ENCODE measurements around the gene DUS2.

Gene DUS2

DNA sequence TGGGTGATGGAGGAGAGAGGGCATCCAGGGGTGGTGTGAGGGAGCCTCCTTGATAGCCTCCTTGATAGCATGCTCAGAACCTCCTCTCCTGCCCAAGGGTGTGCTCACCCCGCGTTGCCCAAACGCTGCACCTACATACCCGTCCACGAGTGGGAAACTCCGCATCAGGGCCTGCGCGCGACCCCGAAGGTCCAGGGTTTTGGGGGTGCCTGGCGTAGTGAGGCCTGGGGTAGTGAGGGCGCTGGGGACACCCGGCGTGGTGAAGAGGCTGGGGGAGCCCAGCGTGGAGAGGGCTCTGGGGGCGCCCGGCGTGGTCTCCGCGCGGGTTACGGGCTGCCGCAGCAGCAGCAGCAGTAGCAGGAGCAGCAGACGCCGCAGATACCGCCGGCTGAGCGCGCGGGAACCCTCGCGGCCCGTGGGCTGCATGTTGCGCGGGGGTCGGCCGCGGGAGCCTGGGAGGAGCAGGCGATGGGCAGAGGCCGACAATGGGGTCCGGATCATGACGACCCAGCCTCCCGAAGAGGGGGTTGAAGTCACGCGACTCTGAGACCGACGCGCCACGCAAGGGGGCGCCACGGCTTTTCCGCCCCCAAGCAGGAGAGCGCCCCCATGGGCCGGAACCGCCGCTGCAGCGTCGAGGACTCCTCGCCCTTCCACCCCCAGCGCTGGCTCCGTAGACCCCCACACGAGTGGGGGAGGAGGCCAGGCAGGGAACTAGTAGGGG, 43.0 kb upstream of the DUS2 start, which contains the start of gene DPEP3:
Gene DPEP3 (minus strand): TSS at position 545 of the 724 bp plus-strand sequence. CDS start 119 bp downstream, at position 426.
- POLR2A ChIA-PET: no interaction called here
- CTCF ChIA-PET: interaction anchor here (1.0 to 7.4 kb wide), 2 partner anchors 13 to 28 kb away, joined by 3 to 51 read pairs; no protein-coding TSS in a partner anchor
- TF ChIP-seq, protein P1, sequence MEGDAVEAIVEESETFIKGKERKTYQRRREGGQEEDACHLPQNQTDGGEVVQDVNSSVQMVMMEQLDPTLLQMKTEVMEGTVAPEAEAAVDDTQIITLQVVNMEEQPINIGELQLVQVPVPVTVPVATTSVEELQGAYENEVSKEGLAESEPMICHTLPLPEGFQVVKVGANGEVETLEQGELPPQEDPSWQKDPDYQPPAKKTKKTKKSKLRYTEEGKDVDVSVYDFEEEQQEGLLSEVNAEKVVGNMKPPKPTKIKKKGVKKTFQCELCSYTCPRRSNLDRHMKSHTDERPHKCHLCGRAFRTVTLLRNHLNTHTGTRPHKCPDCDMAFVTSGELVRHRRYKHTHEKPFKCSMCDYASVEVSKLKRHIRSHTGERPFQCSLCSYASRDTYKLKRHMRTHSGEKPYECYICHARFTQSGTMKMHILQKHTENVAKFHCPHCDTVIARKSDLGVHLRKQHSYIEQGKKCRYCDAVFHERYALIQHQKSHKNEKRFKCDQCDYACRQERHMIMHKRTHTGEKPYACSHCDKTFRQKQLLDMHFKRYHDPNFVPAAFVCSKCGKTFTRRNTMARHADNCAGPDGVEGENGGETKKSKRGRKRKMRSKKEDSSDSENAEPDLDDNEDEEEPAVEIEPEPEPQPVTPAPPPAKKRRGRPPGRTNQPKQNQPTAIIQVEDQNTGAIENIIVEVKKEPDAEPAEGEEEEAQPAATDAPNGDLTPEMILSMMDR (IDR thresholded peaks at IDR 0.05; ENCODE audit: insufficient read depth, low read length, missing control alignments): peak; percentile 19
- no peak for DNase-seq (ENCODE audit: low read depth, low spot score)
- H3K4me3 ChIP-seq (ENCODE audit: low read depth, low read length): no peak within 1 kb of the TSS

DNA sequence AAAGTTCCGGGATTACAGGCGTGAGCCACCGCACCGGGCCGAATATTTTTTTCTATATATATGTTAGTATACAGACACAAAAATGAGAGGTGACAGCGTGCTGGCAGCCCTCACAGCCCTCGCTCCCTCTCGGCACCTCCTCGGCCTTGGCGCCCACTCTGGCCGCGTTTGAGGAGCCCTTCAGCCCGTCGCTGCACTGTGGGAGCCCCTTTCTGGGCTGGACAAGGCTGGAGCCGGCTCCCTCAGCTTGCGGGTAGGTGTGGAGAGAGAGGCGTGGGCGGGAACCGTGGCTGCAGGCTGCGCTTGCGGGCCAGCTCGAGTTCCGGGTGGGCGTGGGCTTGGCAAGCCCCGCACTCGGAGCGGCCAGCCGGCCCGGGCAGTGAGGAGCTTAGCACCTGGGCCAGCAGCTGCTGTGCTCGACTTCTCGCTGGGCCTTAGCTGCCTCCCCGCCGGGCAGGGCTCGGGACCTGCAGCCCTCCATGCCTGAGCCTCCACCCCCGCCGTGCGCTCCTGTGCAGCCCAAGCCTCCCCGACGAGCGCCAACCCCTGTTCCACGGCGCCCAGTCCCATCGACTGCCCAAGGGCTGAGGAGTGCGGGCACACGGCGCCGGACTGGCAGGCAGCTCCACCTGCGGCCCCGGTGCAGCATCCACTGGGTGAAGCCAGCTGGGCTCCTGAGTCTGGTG, 40.9 kb upstream of the DUS2 start:
- no peak overlapping the region for H3K4me3 ChIP-seq (ENCODE audit: low read depth, low read length)
- DNase-seq (ENCODE audit: low read depth, low spot score): no peak
- CTCF ChIA-PET: interaction anchor here (7.4 kb wide), 1 partner anchor 11 kb away, joined by 51 read pairs; no protein-coding TSS in a partner anchor
- TF ChIP-seq, protein P1 (IDR thresholded peaks at IDR 0.05; ENCODE audit: insufficient read depth, low read length, missing control alignments): no peak
- POLR2A ChIA-PET: no interaction called here

DNA sequence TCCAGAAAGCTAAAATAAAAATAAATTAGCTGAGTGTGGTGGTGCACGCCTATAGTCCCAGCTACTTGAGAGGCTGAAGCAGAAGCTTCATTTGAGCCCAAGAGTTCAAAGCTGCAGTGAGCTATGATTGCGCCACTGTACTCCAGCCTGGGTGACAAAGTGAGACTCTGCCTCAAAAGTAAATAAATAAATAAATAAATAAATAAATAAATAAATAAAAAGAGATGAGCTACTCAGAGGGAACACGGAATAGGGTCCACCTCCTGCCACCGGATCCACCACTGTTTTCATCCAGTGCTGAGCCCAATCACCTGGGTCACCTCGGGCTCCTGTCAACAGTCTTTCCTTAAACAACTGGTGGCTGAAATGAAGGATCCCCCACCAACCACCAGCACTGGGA, 36.1 kb upstream of the DUS2 start:
- POLR2A ChIA-PET: no interaction called here
- DNase-seq (ENCODE audit: low read depth, low spot score): no peak
- no peak overlapping the region for H3K4me3 ChIP-seq (ENCODE audit: low read depth, low read length)
- TF ChIP-seq, protein P1 (IDR thresholded peaks at IDR 0.05; ENCODE audit: insufficient read depth, low read length, missing control alignments): no peak
- CTCF ChIA-PET: interaction anchor here (0.7 to 7.4 kb wide), 4 partner anchors 7 to 241 kb away, joined by 3 to 51 read pairs (median 3); no protein-coding TSS in a partner anchor

DNA sequence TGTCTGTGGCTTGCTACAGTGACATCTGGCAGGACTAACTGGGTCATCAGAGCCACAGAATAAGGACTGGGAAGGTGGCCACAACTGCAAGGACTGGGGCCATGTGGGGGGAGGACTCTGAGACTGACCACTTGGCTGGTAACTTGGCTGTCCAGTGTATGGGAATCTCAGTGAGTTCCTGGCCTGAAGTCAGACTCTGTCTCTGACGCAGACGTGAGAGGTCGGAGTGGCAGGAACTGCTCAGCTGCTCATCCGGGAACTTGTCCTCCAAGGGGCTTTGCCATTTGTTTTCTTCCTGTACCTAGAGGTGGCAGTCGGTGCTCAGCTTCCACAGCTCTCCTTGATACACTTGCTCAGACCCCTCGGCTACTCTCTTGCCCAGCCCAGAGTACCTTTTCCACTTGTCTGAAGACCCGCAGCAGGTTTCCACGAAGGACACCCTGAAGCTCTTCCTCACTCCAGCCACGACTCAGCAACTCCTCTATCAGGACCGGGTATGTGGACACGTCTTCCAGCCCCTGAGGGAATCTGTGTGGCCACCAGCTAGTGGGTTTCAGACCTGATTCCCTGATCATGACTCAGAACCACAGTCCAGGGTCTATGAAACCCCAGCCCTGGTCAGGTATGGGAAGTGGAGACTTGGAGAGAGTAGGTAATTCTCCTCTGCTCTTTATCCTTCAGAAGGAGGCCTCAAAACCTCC, 35.5 kb upstream of the DUS2 start:
- CTCF ChIA-PET: interaction anchor here (0.7 to 7.4 kb wide), 5 partner anchors 6 to 68 kb away, joined by 3 to 51 read pairs (median 4); partner anchors contain the start of gene DPEP2
- POLR2A ChIA-PET: no interaction called here

DNA sequence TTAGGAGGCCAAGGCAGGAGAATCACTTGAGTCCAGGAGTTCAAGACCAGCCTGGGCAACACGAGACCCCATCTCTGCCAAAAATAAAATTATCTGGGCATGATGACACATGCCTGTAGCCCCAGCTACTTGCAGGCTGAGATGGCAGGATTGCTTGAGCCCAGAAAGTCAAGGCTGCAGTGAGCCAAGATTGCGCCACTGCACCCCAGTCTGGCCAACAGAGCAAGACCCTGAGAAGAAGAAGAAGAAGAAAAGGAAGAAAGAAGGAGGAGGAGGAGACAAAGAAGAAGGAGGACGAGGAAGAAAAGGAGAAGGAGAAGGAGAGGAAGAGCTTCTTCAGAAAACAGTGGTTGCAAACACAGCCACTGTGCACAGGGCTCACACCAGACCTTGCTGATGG, 34.4 kb upstream of the DUS2 start:
- DNase-seq (ENCODE audit: low read depth, low spot score): no peak
- POLR2A ChIA-PET: no interaction called here
- TF ChIP-seq, protein P1 (IDR thresholded peaks at IDR 0.05; ENCODE audit: insufficient read depth, low read length, missing control alignments): no peak
- CTCF ChIA-PET: interaction anchor here (0.8 to 2.9 kb wide), 5 partner anchors 10 to 54 kb away, joined by 3 to 15 read pairs (median 3); partner anchors contain the start of gene DPEP2
- no peak overlapping the region for H3K4me3 ChIP-seq (ENCODE audit: low read depth, low read length)

More for the DNA sequence above, 35.5 kb upstream of the DUS2 start:
- no peak for DNase-seq (ENCODE audit: low read depth, low spot score)
- H3K4me3 ChIP-seq (ENCODE audit: low read depth, low read length): no peak overlapping the region
- TF ChIP-seq, protein P1 (IDR thresholded peaks at IDR 0.05; ENCODE audit: insufficient read depth, low read length, missing control alignments): no peak
